Chondrocyte (in vitro differentiated cells): Measurements from ENCODE around the gene PLK2. TPM values are rescaled to one million over a fixed set of nuclear protein-coding genes. Genes with fewer than 3 reads are reported as not detected.

Source experiments
- DNase-seq: peaks from one replicate; pipeline ENCODE4 v3.0.0; 2021; ENCODE audit warnings: mixed read lengths, low spot score
- H3K27ac Mint-ChIP-seq: one replicate; pipeline ENCODE4 v1.8.0; 2021; ENCODE audit warnings: mild to moderate bottlenecking, moderate library complexity, mixed read lengths; ENCODE audit not compliant: unreplicated experiment
- H3K27me3 Mint-ChIP-seq: 2 replicates; pipeline ENCODE4 v1.8.0; 2021; ENCODE audit warnings: low read depth, mixed read lengths
- H3K36me3 Mint-ChIP-seq: 2 replicates; pipeline ENCODE4 v1.8.0; 2021; ENCODE audit warnings: low read depth, mixed read lengths
- H3K4me1 Mint-ChIP-seq: 2 replicates; pipeline ENCODE4 v1.8.0; 2021; ENCODE audit warnings: low read depth, mild to moderate bottlenecking, mixed read lengths
- H3K4me3 Mint-ChIP-seq: one replicate; pipeline ENCODE4 v1.8.0; 2021; ENCODE audit warnings: mild to moderate bottlenecking, moderate library complexity, mixed read lengths; ENCODE audit not compliant: unreplicated experiment
- H3K9me3 Mint-ChIP-seq: 2 replicates; pipeline ENCODE4 v1.8.0; 2021; ENCODE audit warnings: low read depth, mixed read lengths
- CTCF ChIP-seq: fragments of 200-600 bp; sonication (generic); IDR thresholded peaks from 2 replicates; pipeline ENCODE4 v1.5.0; 2021; ENCODE audit warnings: antibody characterized with exemption, mild to moderate bottlenecking, moderate library complexity
- total RNA-seq: library from RNA; stranded (reverse); gene quantifications from 3 replicates; pipeline ENCODE4 v1.2.1, GENCODE V29; 2021

The PLK2 gene
- total RNA-seq, 1 donor from 2014 or later, result 46.8 TPM

- H3K27ac Mint-ChIP-seq, result no peak overlapping the region
- no peaks in the 10 kb centered on the region for H3K27me3 Mint-ChIP-seq
- no peak for TF ChIP-seq CTCF
- H3K4me3 Mint-ChIP-seq, result no peak overlapping the region
- H3K36me3 Mint-ChIP-seq, result no peaks in the 10 kb centered on the region
- peaks cover 13% of the 10 kb centered on the region for H3K4me1 Mint-ChIP-seq
- H3K9me3 Mint-ChIP-seq, result no peaks in the 10 kb centered on the region
- DNase-seq, result no peak
Measured at GRCh38 chr5:58412081-58412480, 47.8 kb downstream of the PLK2 start.

- no peak overlapping the region for H3K4me3 Mint-ChIP-seq
- TF ChIP-seq CTCF, result no peak
- H3K9me3 Mint-ChIP-seq, result no peaks in the 10 kb centered on the region
- no peaks in the 10 kb centered on the region for H3K27me3 Mint-ChIP-seq
- no peak overlapping the region for H3K27ac Mint-ChIP-seq
- H3K4me1 Mint-ChIP-seq, result peaks cover 13% of the 10 kb centered on the region
- no peak for DNase-seq
- no peaks in the 10 kb centered on the region for H3K36me3 Mint-ChIP-seq
Measured at GRCh38 chr5:58411372-58411771, 48.5 kb downstream of the PLK2 start.

GRCh38 chr5:58410441-58410840 is 49.4 kb downstream of the PLK2 start:
- no peak for TF ChIP-seq CTCF
- DNase-seq, result no peak
- no peaks in the 10 kb centered on the region for H3K9me3 Mint-ChIP-seq
- H3K4me1 Mint-ChIP-seq, result peaks cover 13% of the 10 kb centered on the region
- peak overlapping the region; percentile 6 for H3K27ac Mint-ChIP-seq
- no peaks in the 10 kb centered on the region for H3K36me3 Mint-ChIP-seq
- H3K27me3 Mint-ChIP-seq, result no peaks in the 10 kb centered on the region
- H3K4me3 Mint-ChIP-seq, result no peak overlapping the region

- DNase-seq, result no peak
- Mint-ChIP-seq H3K4me3 (no peak overlapping the region), H3K27ac (peak overlapping the region; percentile 33), H3K36me3 (no peaks in the 10 kb centered on the region), H3K27me3 (no peaks in the 10 kb centered on the region), H3K9me3 (no peaks in the 10 kb centered on the region), H3K4me1 (peaks cover 13% of the 10 kb centered on the region)
- no peak for TF ChIP-seq CTCF
Measured at GRCh38 chr5:58407042-58407719, 52.7 kb downstream of the PLK2 start.

- H3K27me3 Mint-ChIP-seq, result no peaks in the 10 kb centered on the region
- no peak overlapping the region for H3K27ac Mint-ChIP-seq
- no peak overlapping the region for H3K4me3 Mint-ChIP-seq
- H3K9me3 Mint-ChIP-seq, result no peaks in the 10 kb centered on the region
- H3K36me3 Mint-ChIP-seq, result no peaks in the 10 kb centered on the region
- TF ChIP-seq CTCF, result no peak
- H3K4me1 Mint-ChIP-seq, result peaks cover 9% of the 10 kb centered on the region
- DNase-seq, result no peak
Measured at GRCh38 chr5:58406394-58406793, 53.5 kb downstream of the PLK2 start.
